SK-N-SH (cell line): ENCODE results near the gene ARG2. TPM values are rescaled to one million over a fixed set of nuclear protein-coding genes. Genes with fewer than 3 reads are reported as not detected.

Experiments
- CTCF ChIA-PET: fragments of 300-600, 350-600 bp; formaldehyde crosslinking; extraction: SDS; loops from one replicate; lab custom pipeline; 2021; lab: Yijun Ruan, JAX
- POLR2A ChIA-PET: fragments of 350-600 bp; sonication (Branson Sonifier 250); formaldehyde crosslinking; extraction: SDS; loops from one replicate; lab custom pipeline; 2020; ENCODE audit warnings: antibody characterized with exemption, inconsistent platforms; lab: Yijun Ruan, JAX
- DNase-seq: peaks from one replicate; pipeline ENCODE4 v3.0.0; 2012
- H2AFZ ChIP-seq: fragments of 200-600 bp; sonication (generic); 2 replicates; pipeline ENCODE4 v1.8.1; 2016; ENCODE audit warnings: antibody characterized with exemption, mild to moderate bottlenecking, low read depth
- H3F3A ChIP-seq: fragments of 200-600 bp; sonication (generic); replicated peaks from 2 replicates; pipeline ENCODE3; 2016; ENCODE audit warnings: antibody characterized with exemption, mild to moderate bottlenecking; ENCODE audit not compliant: insufficient read depth
- H3K27ac ChIP-seq, 2 experiments: fragments of 200-500 bp in 1 of 2; fragments of 200-600 bp in 1 of 2; sonication (Bioruptor generic) in 1 of 2; sonication (generic), shearing (Covaris generic) in 1 of 2; 2 replicates each; pipeline versions ENCODE4 v1.5.1 to v1.6.1; 2014 to 2016; ENCODE audit warnings: low read depth in 2 of 2, inconsistent platforms in 1 of 2, low read length in 1 of 2, mild to moderate bottlenecking in 1 of 2, mixed read lengths in 1 of 2
- H3K27me3 ChIP-seq: fragments of 200-600 bp; sonication (generic), shearing (Covaris generic); 2 replicates; pipeline ENCODE4 v1.6.1; 2016; ENCODE audit warnings: mixed run types; ENCODE audit not compliant: insufficient read depth
- H3K36me3 ChIP-seq, 2 experiments: fragments of 200-500 bp in 1 of 2; fragments of 200-600 bp in 1 of 2; sonication (Bioruptor generic) in 1 of 2; sonication (generic) in 1 of 2; replicated peaks in 1 of 2; 2 replicates each; pipeline versions ENCODE3 to v1.5.1; 2014 to 2016; ENCODE audit warnings: low read length in 1 of 2, mild to moderate bottlenecking in 1 of 2; ENCODE audit not compliant: insufficient read depth in 2 of 2, control insufficient read depth in 1 of 2
- H3K4me1 ChIP-seq, 2 experiments: fragments of 200-500 bp in 1 of 2; fragments of 200-600 bp in 1 of 2; sonication (Bioruptor generic) in 1 of 2; sonication (generic), shearing (Covaris generic) in 1 of 2; 2 replicates each; pipeline versions ENCODE4 v1.5.1 to v1.6.1; 2014 to 2016; ENCODE audit warnings: low read depth in 1 of 2, low read length in 1 of 2, mixed run types in 1 of 2; ENCODE audit not compliant: insufficient read depth in 2 of 2, control insufficient read depth in 1 of 2
- H3K4me2 ChIP-seq: fragments of 200-600 bp; sonication (generic), shearing (Covaris generic); 2 replicates; pipeline ENCODE4 v1.6.1; 2017; ENCODE audit warnings: mixed run types
- H3K4me3 ChIP-seq, 2 experiments: fragments of 200-500 bp in 1 of 2; fragments of 200-600 bp in 1 of 2; sonication (Bioruptor generic) in 1 of 2; sonication (generic), shearing (Covaris generic) in 1 of 2; 2 replicates each; pipeline versions ENCODE4 v1.5.1 to v1.8.1; 2014 to 2016; ENCODE audit warnings: low read depth in 2 of 2, inconsistent platforms in 1 of 2, low read length in 1 of 2, mild to moderate bottlenecking in 1 of 2, mixed read lengths in 1 of 2, moderate library complexity in 1 of 2
- H3K79me2 ChIP-seq: fragments of 200-600 bp; sonication (generic); 2 replicates; pipeline ENCODE4 v1.8.1; 2017; ENCODE audit warnings: mild to moderate bottlenecking; ENCODE audit not compliant: insufficient read depth
- H3K9ac ChIP-seq: fragments of 200-600 bp; sonication (generic); 2 replicates; pipeline ENCODE4 v1.6.1; 2017; ENCODE audit warnings: mixed run types
- H3K9me2 ChIP-seq: fragments of 200-600 bp; sonication (generic); 2 replicates; pipeline ENCODE4 v1.6.1; 2017; ENCODE audit warnings: mixed run types
- H3K9me3 ChIP-seq: fragments of 200-600 bp; sonication (generic); 2 replicates; pipeline ENCODE4 v1.6.1; 2017; ENCODE audit warnings: mixed run types, mild to moderate bottlenecking, moderate library complexity
- H4K20me1 ChIP-seq: fragments of 200-600 bp; sonication (generic); 2 replicates; pipeline ENCODE4 v1.6.1; 2017; ENCODE audit warnings: mild to moderate bottlenecking, mixed run types; ENCODE audit not compliant: insufficient read depth
- CHD2 ChIP-seq: fragments of 150-350 bp; IDR thresholded peaks from 2 replicates; pipeline ENCODE4 v1.6.1; 2018; ENCODE audit warnings: low read length; ENCODE audit not compliant: partially characterized antibody
- FOSL2 ChIP-seq: IDR thresholded peaks from 2 replicates; pipeline ENCODE4 v1.4.0; 2012; ENCODE audit warnings: low read depth, mild to moderate bottlenecking, moderate library complexity, borderline replicate concordance
- FOXJ3 ChIP-seq: sonication (generic); formaldehyde crosslinking; IDR thresholded peaks from 2 replicates; pipeline ENCODE4 v1.5.1; 2020; ENCODE audit warnings: mild to moderate bottlenecking, missing genetic modification reagents
- MXI1 ChIP-seq: IDR thresholded peaks from 2 replicates; pipeline ENCODE4 v1.6.1; 2012; ENCODE audit warnings: mild to moderate bottlenecking, low read depth, low read length, improper control_type of control experiment
- POLR2AphosphoS5 ChIP-seq: IDR thresholded peaks from 2 replicates; pipeline ENCODE4 v1.6.1; 2012; ENCODE audit warnings: low read depth, low read length
- REST ChIP-seq: IDR thresholded peaks from 2 replicates; pipeline ENCODE4 v1.6.1; 2012; ENCODE audit warnings: mild to moderate bottlenecking, low read depth, low read length, moderate library complexity
- RFX5 ChIP-seq: IDR thresholded peaks from 2 replicates; pipeline ENCODE4 v1.6.1; 2012; ENCODE audit warnings: mild to moderate bottlenecking, improper control_type of control experiment, low read length
- RXRA ChIP-seq: IDR thresholded peaks from 2 replicates; pipeline ENCODE4 v1.4.0; 2012; ENCODE audit warnings: low read depth, mild to moderate bottlenecking, borderline replicate concordance
- SIN3A ChIP-seq: IDR thresholded peaks from 2 replicates; pipeline ENCODE4 v1.6.1; 2012; ENCODE audit warnings: low read depth, mild to moderate bottlenecking, low read length, moderate library complexity, borderline replicate concordance
- SMC3 ChIP-seq: IDR thresholded peaks from 2 replicates; pipeline ENCODE4 v1.6.1; 2012; ENCODE audit warnings: low read depth, low read length, improper control_type of control experiment
- TCF12 ChIP-seq: IDR thresholded peaks from 2 replicates; pipeline ENCODE4 v1.4.0; 2012
- TEAD4 ChIP-seq: IDR thresholded peaks from 2 replicates; pipeline ENCODE4 v1.4.0; 2012; ENCODE audit warnings: mild to moderate bottlenecking, borderline replicate concordance; ENCODE audit not compliant: insufficient read depth
- YY1 ChIP-seq: IDR thresholded peaks from 2 replicates; pipeline ENCODE4 v1.4.0; 2012; ENCODE audit warnings: low read depth, mild to moderate bottlenecking
- ZBTB33 ChIP-seq: IDR thresholded peaks from 2 replicates; pipeline ENCODE4 v1.4.0; 2012; ENCODE audit warnings: low read depth, borderline replicate concordance
- WGBS: methylation state at CpG from one replicate; pipeline ENCODE4 v1.1.6; 2017; ENCODE audit warnings: low lambda C conversion rate; 5-methylcytosine and 5-hydroxymethylcytosine counted together
- polyA plus RNA-seq, 3 experiments: library from polyadenylated mRNA; depleted of rRNA; stranded (reverse); fragments of >200 nt; gene quantifications; 2 replicates each; pipeline ENCODE4 v1.2.3, GENCODE V29; 2012

The ARG2 gene
- polyA plus RNA-seq, 1 of the 3 experiments (the other 2 are of a cell fraction), result 2.6 TPM

- ChIA-PET POLR2A (no interaction called here), CTCF (interaction anchor here (0.6 to 24.4 kb wide), 23 partner anchors 8 to 1232 kb away, joined by 3 to 237 read pairs (median 5); partner anchors contain the start of genes PIGH and RDH12)
- H3K36me3 ChIP-seq, result peaks cover 0 to 19% of the 10 kb centered on the region in 2 experiments
- WGBS, result 77% methylated on average over 3 of the region's 3 CpGs
- no peaks in the 10 kb centered on the region for H3K9me2 ChIP-seq
- no peak overlapping the region for H3K4me2 ChIP-seq
- no peaks in the 10 kb centered on the region for H3K9me3 ChIP-seq
- no peaks in the 10 kb centered on the region for H3K79me2 ChIP-seq
- no peaks in the 10 kb centered on the region for H3K4me1 ChIP-seq
- no peaks in the 10 kb centered on the region for H3K27me3 ChIP-seq
- no peaks in the 10 kb centered on the region for H4K20me1 ChIP-seq
- H2AFZ ChIP-seq, result no peak overlapping the region
- H3F3A ChIP-seq, result no peaks in the 10 kb centered on the region
- no peak for TF ChIP-seq TCF12
- TF ChIP-seq ZBTB33, result no peak
- TF ChIP-seq FOSL2, result no peak
- no peak for TF ChIP-seq RFX5
- TF ChIP-seq TEAD4, result no peak
- no peak for TF ChIP-seq MXI1
- TF ChIP-seq FOXJ3, result no peak
- no peak for TF ChIP-seq REST
- TF ChIP-seq SIN3A, result no peak
- no peak for TF ChIP-seq CHD2
- H3K9ac ChIP-seq, result no peak overlapping the region
- no peak overlapping the region for H3K4me3 ChIP-seq
- no peak for DNase-seq
- no peak overlapping the region; a peak in 1 of 4 replicates for H3K27ac ChIP-seq
Measured at GRCh38 chr14:67584978-67585377, 34.7 kb upstream of the ARG2 start.

GRCh38 chr14:67586369-67586768 is 33.4 kb upstream of the ARG2 start:
- POLR2A ChIA-PET, result no interaction called here
- CTCF ChIA-PET, result interaction anchor here (0.8 to 14.6 kb wide), 7 partner anchors 13 to 248 kb away, joined by 3 to 208 read pairs (median 6); partner anchors contain the start of genes PIGH and RDH12
- H3K9me2 ChIP-seq, result no peaks in the 10 kb centered on the region
- no peaks in the 10 kb centered on the region for H3K27me3 ChIP-seq
- H3K9me3 ChIP-seq, result no peaks in the 10 kb centered on the region
- no peak overlapping the region for H2AFZ ChIP-seq
- no peaks in the 10 kb centered on the region for H3F3A ChIP-seq
- no peak overlapping the region for H3K9ac ChIP-seq
- no peak overlapping the region for H3K27ac ChIP-seq
- H3K4me3 ChIP-seq, result no peak overlapping the region
- H4K20me1 ChIP-seq, result no peaks in the 10 kb centered on the region
- 89% methylated on average over 4 of the region's 4 CpGs for WGBS
- DNase-seq, result no peak
- no peak overlapping the region for H3K4me2 ChIP-seq
- H3K79me2 ChIP-seq, result no peaks in the 10 kb centered on the region
- H3K36me3 ChIP-seq, result peaks cover 0 to 24% of the 10 kb centered on the region in 2 experiments
- TF ChIP-seq POLR2AphosphoS5 (no peak), SMC3 (no peak), REST (no peak), YY1 (no peak), CHD2 (no peak), FOSL2 (no peak), TEAD4 (no peak), RXRA (no peak), SIN3A (no peak)
- H3K4me1 ChIP-seq, result no peaks in the 10 kb centered on the region
